ENCODE data around the gene SMIM13.

GRCh38 chr6:11053307-11053706 lies 40.3 kb upstream of the SMIM13 start:
- no peak for TF ChIP-seq CTCF (IDR thresholded peaks at IDR 0.05; ENCODE audit: low read depth, low read length, poor library complexity, severe bottlenecking)
- no peak for TF ChIP-seq EZH2phosphoT487 (IDR thresholded peaks at IDR 0.05; ENCODE audit: borderline replicate concordance, low read length)

Data from DOHH2 (cell line).